ES-I3 (cell line): Measurements from ENCODE around the gene PARVB.

Experiments
- H3K36me3 ChIP-seq: 2 replicates; pipeline ENCODE4 v1.6.1; 2013; ENCODE audit warnings: mild to moderate bottlenecking, low read length, control low read depth, moderate library complexity; ENCODE audit not compliant: insufficient read depth
- H3K4me1 ChIP-seq: 2 replicates; pipeline ENCODE4 v1.6.1; 2013; ENCODE audit warnings: mild to moderate bottlenecking, control low read depth, low read length; ENCODE audit not compliant: insufficient read depth
- H3K9ac ChIP-seq: 2 replicates; pipeline ENCODE4 v1.6.1; 2013; ENCODE audit warnings: low read depth, mild to moderate bottlenecking, low read length, moderate library complexity
- H3K9me3 ChIP-seq: 2 replicates; pipeline ENCODE4 v1.6.1; 2013; ENCODE audit warnings: mild to moderate bottlenecking, low read length, moderate library complexity; ENCODE audit not compliant: control insufficient read depth, insufficient read depth

The PARVB gene

GRCh38 chr22:44166498-44167276 lies 142.6 kb downstream of the PARVB start:
- H3K4me1 ChIP-seq: 0 out of 2 replicates have a peak, but pooled peaks cover 4% of the 10 kb centered on the region
- H3K9me3 ChIP-seq: no peaks in the 10 kb centered on the region
- H3K36me3 ChIP-seq: no peaks in the 10 kb centered on the region
- no peak overlapping the region for H3K9ac ChIP-seq

GRCh38 chr22:44167501-44167900 lies 143.4 kb downstream of the PARVB start:
- Histone ChIP-seq H3K36me3 (no peaks in the 10 kb centered on the region), H3K9me3 (no peaks in the 10 kb centered on the region), H3K9ac (no peak overlapping the region), H3K4me1 (peaks cover 12% of the 10 kb centered on the region; the same call in 1 of the 2 replicates)

- H3K9me3 ChIP-seq: no peaks in the 10 kb centered on the region
- peaks cover 17% of the 10 kb centered on the region; the same call in 1 of the 2 replicates for H3K4me1 ChIP-seq
- H3K9ac ChIP-seq: no peak overlapping the region
- no peaks in the 10 kb centered on the region for H3K36me3 ChIP-seq
Measured at GRCh38 chr22:44168206-44168605, 144.1 kb downstream of the PARVB start.

- no peak overlapping the region for H3K9ac ChIP-seq
- H3K36me3 ChIP-seq: no peaks in the 10 kb centered on the region
- peaks cover 17% of the 10 kb centered on the region; the same call in 1 of the 2 replicates for H3K4me1 ChIP-seq
- H3K9me3 ChIP-seq: no peaks in the 10 kb centered on the region
Measured at GRCh38 chr22:44170470-44170869, 146.4 kb downstream of the PARVB start.

DNA sequence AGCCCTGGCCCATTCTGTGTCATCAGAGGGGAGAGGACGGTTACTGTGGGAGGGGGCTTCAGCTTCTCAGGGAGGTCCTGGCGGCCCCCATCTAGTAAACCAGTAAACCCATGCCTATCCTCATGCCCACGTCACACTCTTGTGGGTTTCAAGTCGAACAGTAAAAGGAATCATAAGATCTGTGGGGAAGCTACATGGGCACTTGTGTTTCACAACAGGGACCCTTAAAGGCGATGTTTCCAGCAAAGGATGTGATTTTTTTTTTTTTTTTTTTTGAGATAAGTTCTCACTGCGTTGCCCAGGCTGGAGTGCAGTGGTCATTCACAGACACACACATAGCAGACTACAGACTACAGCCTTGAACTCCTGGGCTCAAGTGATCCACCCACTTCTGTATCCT lies 147.5 kb downstream of the PARVB start:
- Histone ChIP-seq H3K36me3 (no peaks in the 10 kb centered on the region), H3K4me1 (peaks cover 17% of the 10 kb centered on the region; the same call in 1 of the 2 replicates), H3K9me3 (no peaks in the 10 kb centered on the region), H3K9ac (no peak overlapping the region)

DNA sequence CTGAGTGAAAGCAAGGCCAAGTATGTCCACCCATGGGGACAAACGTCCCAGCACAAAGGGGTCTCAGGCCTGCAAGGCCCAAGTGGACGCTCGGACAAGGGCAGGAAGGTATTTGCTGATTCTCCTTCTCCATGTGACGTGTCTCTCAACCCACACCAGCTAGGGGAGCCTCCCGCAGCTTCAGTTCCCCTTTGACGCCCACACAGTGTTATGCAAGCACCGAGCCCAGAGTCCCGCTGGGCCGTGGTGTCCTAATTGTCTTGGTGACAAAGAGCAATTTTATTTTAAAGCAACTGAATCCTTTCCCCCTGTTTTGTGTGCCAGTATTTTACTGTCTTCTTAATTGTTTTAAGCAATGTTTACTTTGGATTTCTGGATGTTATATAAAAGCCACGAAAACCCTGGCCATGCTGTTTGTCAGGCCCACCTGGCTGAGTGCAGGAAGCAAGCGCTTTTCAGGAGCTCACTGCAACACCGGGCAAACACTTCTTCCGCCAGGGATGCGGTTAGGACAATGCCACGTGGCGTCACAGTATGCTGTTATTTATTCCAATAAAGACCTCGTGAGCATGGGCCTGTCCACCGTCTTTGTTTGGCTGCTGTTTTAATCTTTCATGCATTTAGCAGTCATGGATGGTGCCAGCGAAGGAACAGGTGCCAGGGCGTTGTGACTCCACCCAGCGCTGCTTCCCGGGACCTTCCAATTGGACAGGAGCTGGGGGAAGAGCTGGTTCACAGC lies 148.4 kb downstream of the PARVB start:
- Histone ChIP-seq H3K4me1 (peaks cover 14% of the 10 kb centered on the region; the same call in 1 of the 2 replicates), H3K9ac (no peak overlapping the region), H3K36me3 (no peaks in the 10 kb centered on the region), H3K9me3 (no peaks in the 10 kb centered on the region)

GRCh38 chr22:44173154-44173553 lies 149.1 kb downstream of the PARVB start:
- H3K9ac ChIP-seq: no peak overlapping the region
- peaks cover 14% of the 10 kb centered on the region; the same call in 1 of the 2 replicates for H3K4me1 ChIP-seq
- H3K36me3 ChIP-seq: no peaks in the 10 kb centered on the region
- H3K9me3 ChIP-seq: no peaks in the 10 kb centered on the region

DNA sequence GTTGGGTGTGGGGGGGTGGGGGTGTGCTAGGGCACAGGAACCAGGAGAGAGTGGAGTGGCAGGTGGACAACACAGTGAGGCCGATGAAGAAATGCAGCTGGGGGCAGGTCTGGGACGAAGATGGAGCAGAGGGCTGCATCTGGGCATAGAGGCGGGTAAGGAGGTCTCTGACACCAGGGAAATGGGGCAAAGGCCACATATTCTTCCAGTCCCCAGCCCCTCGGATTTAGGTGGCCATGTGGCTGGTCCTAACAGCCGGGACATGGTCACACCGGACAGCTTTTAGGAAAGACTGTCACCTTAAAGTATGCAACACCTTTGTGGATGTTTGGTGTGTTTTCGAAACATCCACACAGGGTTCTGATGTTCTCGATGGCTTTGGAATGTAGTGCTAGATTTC lies 151.6 kb downstream of the PARVB start:
- peaks cover 14% of the 10 kb centered on the region; the same call in 1 of the 2 replicates for H3K4me1 ChIP-seq
- no peaks in the 10 kb centered on the region for H3K9me3 ChIP-seq
- H3K36me3 ChIP-seq: no peaks in the 10 kb centered on the region
- no peak overlapping the region for H3K9ac ChIP-seq

GRCh38 chr22:44179196-44179988 lies 155.3 kb downstream of the PARVB start:
- H3K36me3 ChIP-seq: no peaks in the 10 kb centered on the region
- no peaks in the 10 kb centered on the region for H3K9me3 ChIP-seq
- H3K4me1 ChIP-seq: peaks cover 4% of the 10 kb centered on the region
- H3K9ac ChIP-seq: no peak overlapping the region

- Histone ChIP-seq H3K9ac (no peak overlapping the region), H3K36me3 (no peaks in the 10 kb centered on the region), H3K9me3 (no peaks in the 10 kb centered on the region), H3K4me1 (peaks cover 4% of the 10 kb centered on the region)
Measured at GRCh38 chr22:44179989-44180705, 156.0 kb downstream of the PARVB start.

- no peak within 1 kb of the TSS; the same call in 1 of the 2 replicates for H3K9ac ChIP-seq
Measured at GRCh38 chr22:44180706-44181032, 156.6 kb downstream of the PARVB start, which contains the start of gene PARVG. TSS of gene PARVG (plus strand) at chr22:44180925. CDS start at chr22:44183330, 2,405 bp downstream.

DNA sequence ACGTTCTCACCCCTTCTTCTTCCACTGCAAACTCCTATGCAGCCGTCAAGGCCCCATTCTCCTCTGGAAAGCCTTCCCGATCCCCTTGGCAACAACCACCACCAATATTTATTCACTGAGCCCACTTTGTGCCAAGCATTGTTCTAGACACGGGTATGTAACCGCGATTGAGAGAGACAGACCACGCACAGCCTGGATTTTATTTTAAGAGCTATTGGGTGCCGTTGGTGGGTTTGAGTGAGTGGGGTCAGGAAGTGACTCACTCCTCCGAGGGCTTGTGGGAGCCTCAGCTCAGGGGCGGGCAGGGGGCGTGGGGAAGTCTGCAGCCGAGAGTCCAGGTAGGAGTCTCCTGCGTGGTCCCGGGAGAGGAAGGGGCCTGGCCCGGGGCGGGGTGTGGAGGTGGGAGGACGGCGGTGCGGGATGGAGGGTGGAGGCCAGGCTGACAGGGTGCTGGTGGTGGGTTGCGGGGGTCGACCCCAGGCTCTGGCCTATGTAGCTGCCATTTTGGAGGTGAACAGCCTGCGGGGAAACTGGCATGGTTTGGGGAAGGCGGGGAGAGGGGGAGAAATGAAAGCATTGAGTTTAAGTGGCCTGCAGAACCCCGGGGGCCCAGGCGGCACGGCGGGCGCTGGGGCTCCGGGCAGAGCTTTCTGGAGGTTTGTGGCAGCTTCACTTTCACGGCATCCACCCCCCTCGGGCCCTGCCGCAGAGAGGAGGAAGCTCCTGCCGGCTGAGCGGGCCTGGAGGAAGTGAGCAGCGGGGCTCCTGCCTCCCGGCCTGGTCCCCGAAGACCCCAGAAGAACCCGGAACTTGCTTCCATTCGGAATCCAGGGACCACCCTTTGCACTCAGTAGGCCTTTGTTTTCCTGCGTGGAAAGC lies 157.2 kb downstream of the PARVB start:
- Histone ChIP-seq H3K36me3 (no peaks in the 10 kb centered on the region), H3K4me1 (peaks cover 4% of the 10 kb centered on the region), H3K9ac (no peak overlapping the region; the same call in 1 of the 2 replicates), H3K9me3 (no peaks in the 10 kb centered on the region)

More at GRCh38 chr22:44180706-44181032, 156.6 kb downstream of the PARVB start, which contains the start of gene PARVG:
- Histone ChIP-seq H3K36me3 (no peaks in the 10 kb centered on the region), H3K9me3 (no peaks in the 10 kb centered on the region), H3K4me1 (peaks cover 4% of the 10 kb centered on the region)
